Mesenchymal stem cell (in vitro differentiated cells and primary cell): Measurements from ENCODE around the gene TMEM208.

Experiments
- DNase-seq: peaks from one replicate; pipeline ENCODE4 v3.0.0-alpha.2; 2013
- H2AFZ ChIP-seq: one replicate; pipeline ENCODE4 v1.6.1; 2013; ENCODE audit warnings: low read depth, mild to moderate bottlenecking, control low read depth, inconsistent platforms, low read length, moderate library complexity
- H2AK5ac ChIP-seq: 2 replicates; pipeline ENCODE4 v1.6.1; 2013; ENCODE audit warnings: low read length, moderate library complexity, mild to moderate bottlenecking, inconsistent platforms; ENCODE audit not compliant: severe bottlenecking
- H2BK120ac ChIP-seq: one replicate; pipeline ENCODE4 v1.6.1; 2013; ENCODE audit warnings: low read depth, mild to moderate bottlenecking, inconsistent platforms, low read length, moderate library complexity
- H2BK12ac ChIP-seq, 2 experiments: one replicate each; pipeline ENCODE4 v1.6.1; 2013; ENCODE audit warnings: inconsistent platforms in 2 of 2, low read length in 2 of 2, mild to moderate bottlenecking in 2 of 2, moderate library complexity in 2 of 2, control low read depth in 1 of 2
- H2BK15ac ChIP-seq: one replicate; pipeline ENCODE4 v1.6.1; 2013; ENCODE audit warnings: mild to moderate bottlenecking, low read depth, inconsistent platforms; ENCODE audit not compliant: poor library complexity, severe bottlenecking
- H2BK5ac ChIP-seq: 2 replicates; pipeline ENCODE4 v1.6.1; 2013; ENCODE audit warnings: low read depth, mild to moderate bottlenecking, low read length, control low read depth, inconsistent platforms; ENCODE audit not compliant: poor library complexity, severe bottlenecking
- H3K14ac ChIP-seq, 2 experiments: one replicate each; pipeline ENCODE4 v1.6.1; 2013; ENCODE audit warnings: inconsistent platforms in 2 of 2, low read length in 2 of 2, control low read depth in 1 of 2, mild to moderate bottlenecking in 1 of 2, moderate library complexity in 1 of 2
- H3K18ac ChIP-seq, 2 experiments: one replicate each; pipeline ENCODE4 v1.6.1; 2013; ENCODE audit warnings: inconsistent platforms in 2 of 2, low read length in 2 of 2, control low read depth in 1 of 2, low read depth in 1 of 2, mild to moderate bottlenecking in 1 of 2
- H3K23ac ChIP-seq, 2 experiments: one replicate each; pipeline ENCODE4 v1.6.1; 2013; ENCODE audit warnings: inconsistent platforms in 2 of 2, low read length in 2 of 2, mild to moderate bottlenecking in 2 of 2, moderate library complexity in 2 of 2, control low read depth in 1 of 2
- H3K27ac ChIP-seq: 2 replicates; pipeline ENCODE4 v1.5.1; 2013; ENCODE audit warnings: mild to moderate bottlenecking, moderate library complexity, low read length, control low read depth, inconsistent platforms; ENCODE audit not compliant: poor library complexity, severe bottlenecking
- H3K27me3 ChIP-seq, 2 experiments: 2 replicates each; pipeline versions ENCODE4 v1.6.1 to v1.7.0; 2013; ENCODE audit warnings: low read length in 2 of 2, mild to moderate bottlenecking in 2 of 2, moderate library complexity in 2 of 2, control low read depth in 1 of 2, inconsistent platforms in 1 of 2; ENCODE audit not compliant: control insufficient read depth in 1 of 2, insufficient read depth in 1 of 2
- H3K36me3 ChIP-seq, 2 experiments: 2 replicates each; pipeline versions ENCODE4 v1.6.1 to v1.7.0; 2013; ENCODE audit warnings: low read length in 2 of 2, control low read depth in 1 of 2, inconsistent platforms in 1 of 2, low read depth in 1 of 2, mild to moderate bottlenecking in 1 of 2; ENCODE audit not compliant: insufficient read depth in 2 of 2, control insufficient read depth in 1 of 2
- H3K4ac ChIP-seq, 2 experiments: one replicate each; pipeline ENCODE4 v1.6.1; 2013; ENCODE audit warnings: inconsistent platforms in 2 of 2, low read length in 2 of 2, mild to moderate bottlenecking in 2 of 2, moderate library complexity in 2 of 2, control low read depth in 1 of 2, low read depth in 1 of 2
- H3K4me1 ChIP-seq: 2 replicates; pipeline ENCODE4 v1.6.1; 2013; ENCODE audit warnings: low read depth, low read length, control low read depth; ENCODE audit not compliant: control insufficient read depth, insufficient read depth
- H3K4me2 ChIP-seq: 2 replicates; pipeline ENCODE4 v1.6.1; 2013; ENCODE audit warnings: low read length, mild to moderate bottlenecking, inconsistent platforms; ENCODE audit not compliant: poor library complexity, severe bottlenecking
- H3K4me3 ChIP-seq, 2 experiments: 2 replicates each; pipeline versions ENCODE4 v1.5.1 to v1.7.0; 2013; ENCODE audit warnings: low read length in 2 of 2, mild to moderate bottlenecking in 2 of 2, control low read depth in 1 of 2, low read depth in 1 of 2; ENCODE audit not compliant: insufficient read depth in 1 of 2
- H3K79me1 ChIP-seq: replicated peaks from 2 replicates; pipeline ENCODE4 v1.6.1; 2013; ENCODE audit warnings: mild to moderate bottlenecking, control low read depth, low read length, inconsistent platforms; ENCODE audit not compliant: poor library complexity, severe bottlenecking
- H3K9ac ChIP-seq: 2 replicates; pipeline ENCODE4 v1.7.0; 2013; ENCODE audit warnings: mild to moderate bottlenecking, low read length, moderate library complexity
- H3K9me3 ChIP-seq: 2 replicates; pipeline ENCODE4 v1.7.0; 2013; ENCODE audit warnings: mild to moderate bottlenecking, low read length; ENCODE audit not compliant: control insufficient read depth
- H4K8ac ChIP-seq: one replicate; pipeline ENCODE4 v1.6.1; 2013; ENCODE audit warnings: inconsistent platforms, mild to moderate bottlenecking, low read length, moderate library complexity
- H4K91ac ChIP-seq: one replicate; pipeline ENCODE4 v1.6.1; 2013; ENCODE audit warnings: mild to moderate bottlenecking, low read length, inconsistent platforms
- WGBS: methylation state at CpG from one replicate; pipeline ENCODE4 v1.1.7; 2013; ENCODE audit warnings: mixed read lengths; 5-methylcytosine and 5-hydroxymethylcytosine counted together

Gene TMEM208

DNA sequence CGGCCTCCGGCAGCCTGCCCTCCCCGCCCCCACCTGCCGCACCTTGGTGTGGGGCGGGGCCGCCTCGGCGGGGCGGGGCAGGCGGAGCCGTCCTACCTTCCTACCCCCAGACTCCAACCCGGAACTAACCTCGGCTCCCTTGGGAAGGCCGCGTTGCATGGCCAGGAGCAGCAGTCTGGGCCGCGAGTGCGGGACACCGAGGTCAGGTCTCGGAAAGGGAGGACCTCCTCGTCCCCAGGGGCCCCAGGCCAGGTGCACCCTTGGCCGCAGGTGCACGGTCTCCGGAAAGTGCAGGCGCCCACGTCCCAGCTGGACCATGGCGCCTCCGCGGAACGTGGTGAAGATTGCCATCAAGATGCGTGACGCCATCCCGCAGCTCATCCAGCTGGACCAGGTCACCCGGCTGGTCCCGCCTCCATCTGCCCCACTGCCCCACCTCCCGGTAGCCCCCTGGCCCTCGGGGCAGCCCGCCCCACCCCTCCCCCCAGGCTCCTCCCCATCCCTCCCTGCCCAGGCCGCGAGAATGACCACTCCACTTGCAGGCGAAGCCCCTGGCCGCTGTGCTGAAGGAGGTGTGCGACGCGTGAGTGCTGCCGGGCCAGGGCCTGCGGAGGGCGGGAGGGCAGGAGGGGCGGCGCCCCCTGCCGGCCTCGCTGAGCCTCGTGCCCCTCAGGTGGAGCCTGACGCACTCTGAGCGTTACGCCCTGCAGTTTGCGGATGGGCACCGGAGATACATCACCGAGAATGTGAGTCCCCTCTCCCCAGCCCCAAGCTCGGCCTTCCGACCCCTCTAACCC lies 27.7 kb upstream of the TMEM208 start, which contains the start of gene ELMO3:
TSS of gene ELMO3 (plus strand) at position 121 of the 797 bp plus-strand sequence. CDS start at position 317, 196 bp downstream.
- Histone ChIP-seq H3K18ac (no peak within 1 kb of the TSS), H4K91ac (peak within 1 kb of the TSS; percentile 46), H3K4ac (peak within 1 kb of the TSS in 1 of 2 experiments; percentile 41), H3K36me3 (peaks cover 49 to 96% of the 10 kb centered on the region in 2 experiments), H3K14ac (no peak within 1 kb of the TSS), H2BK15ac (no peak within 1 kb of the TSS), H2AK5ac (no peak within 1 kb of the TSS), H3K79me1 (peaks cover 33% of the 10 kb centered on the region), H3K27me3 (no peaks in the 10 kb centered on the region), H3K9me3 (no peaks in the 10 kb centered on the region), H2BK120ac (no peak within 1 kb of the TSS), H2BK5ac (no peak within 1 kb of the TSS), H3K23ac (no peak within 1 kb of the TSS), H3K27ac (no peak within 1 kb of the TSS), H3K4me1 (peaks cover 20% of the 10 kb centered on the region), H2AFZ (no peak within 1 kb of the TSS), H3K4me3 (no peak within 1 kb of the TSS), H2BK12ac (no peak within 1 kb of the TSS), H3K4me2 (no peak within 1 kb of the TSS), H4K8ac (peak within 1 kb of the TSS; percentile 39), H3K9ac (peak within 1 kb of the TSS; percentile 25)
- WGBS: 58% methylated on average over 55 of the region's 61 CpGs
- DNase-seq: no peak

DNA sequence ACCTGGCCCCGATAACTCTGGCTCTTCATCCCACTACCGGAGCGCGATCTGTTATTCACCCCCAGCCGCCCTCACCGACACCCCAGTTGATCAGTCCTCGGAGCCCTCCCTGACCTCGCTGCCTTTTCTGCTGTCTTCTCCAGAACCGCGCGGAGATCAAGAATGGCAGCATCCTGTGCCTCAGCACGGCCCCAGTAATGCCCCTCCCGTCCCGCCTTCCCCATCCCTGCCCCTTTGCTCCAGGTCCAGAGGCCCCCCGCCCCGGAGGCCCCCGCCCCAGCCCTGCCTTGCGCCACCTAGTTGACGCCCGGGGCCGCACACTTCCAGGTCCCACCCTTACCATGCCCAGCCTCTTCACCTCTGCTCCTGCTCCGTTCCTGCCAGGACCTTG lies 27.1 kb upstream of the TMEM208 start:
- no peak overlapping the region for H2AK5ac ChIP-seq
- H3K36me3 ChIP-seq: peaks cover 43 to 96% of the 10 kb centered on the region in 2 experiments
- H3K79me1 ChIP-seq: peaks cover 27% of the 10 kb centered on the region
- H2BK12ac ChIP-seq: no peak overlapping the region
- no peak overlapping the region for H2AFZ ChIP-seq
- WGBS: 62% methylated on average over 16 of the region's 22 CpGs
- no peak for DNase-seq
- peak overlapping the region; percentile 29 for H4K8ac ChIP-seq
- no peak overlapping the region for H3K27ac ChIP-seq
- no peak overlapping the region for H3K14ac ChIP-seq
- H3K27me3 ChIP-seq: no peaks in the 10 kb centered on the region
- H3K9me3 ChIP-seq: no peaks in the 10 kb centered on the region
- no peak overlapping the region for H3K9ac ChIP-seq
- no peak overlapping the region for H2BK120ac ChIP-seq
- no peak overlapping the region for H3K18ac ChIP-seq
- H3K4me3 ChIP-seq: no peak overlapping the region
- H2BK15ac ChIP-seq: no peak overlapping the region
- H3K4me2 ChIP-seq: no peak overlapping the region
- H4K91ac ChIP-seq: no peak overlapping the region
- peaks cover 19% of the 10 kb centered on the region for H3K4me1 ChIP-seq
- H3K23ac ChIP-seq: no peak overlapping the region
- no peak overlapping the region for H2BK5ac ChIP-seq
- H3K4ac ChIP-seq: no peak overlapping the region

- Histone ChIP-seq H2BK15ac (no peak overlapping the region), H3K14ac (no peak overlapping the region), H3K9me3 (no peaks in the 10 kb centered on the region), H2AK5ac (no peak overlapping the region), H3K27me3 (no peaks in the 10 kb centered on the region), H4K91ac (peak overlapping the region; percentile 70), H4K8ac (no peak overlapping the region), H3K4me1 (peaks cover 19% of the 10 kb centered on the region), H3K4me2 (no peak overlapping the region), H2AFZ (no peak overlapping the region), H3K36me3 (peaks cover 36 to 90% of the 10 kb centered on the region in 2 experiments), H3K79me1 (peaks cover 23% of the 10 kb centered on the region), H3K27ac (no peak overlapping the region), H3K9ac (no peak overlapping the region), H2BK12ac (no peak overlapping the region), H2BK5ac (no peak overlapping the region), H3K4ac (no peak overlapping the region), H3K4me3 (no peak overlapping the region), H2BK120ac (no peak overlapping the region), H3K18ac (no peak overlapping the region), H3K23ac (no peak overlapping the region)
- DNase-seq: no peak
- WGBS: 98% methylated on average over 8 of the region's 8 CpGs
These were observed 26.4 kb upstream of the TMEM208 start for GRCh38 chr16:67200491-67200890.

- Histone ChIP-seq H3K27ac (no peak overlapping the region), H3K4me3 (no peak overlapping the region), H2BK15ac (no peak overlapping the region), H3K18ac (no peak overlapping the region), H3K79me1 (peaks cover 14% of the 10 kb centered on the region), H2BK5ac (no peak overlapping the region), H3K4me2 (no peak overlapping the region), H3K4ac (peak overlapping the region in 1 of 2 experiments; percentile 2), H3K4me1 (peaks cover 20% of the 10 kb centered on the region), H3K14ac (no peak overlapping the region), H3K9ac (no peak overlapping the region), H3K27me3 (no peaks in the 10 kb centered on the region), H2AK5ac (no peak overlapping the region), H3K36me3 (peaks cover 24 to 78% of the 10 kb centered on the region in 2 experiments), H3K9me3 (no peaks in the 10 kb centered on the region), H2AFZ (no peak overlapping the region), H4K91ac (no peak overlapping the region), H4K8ac (no peak overlapping the region), H2BK12ac (no peak overlapping the region), H2BK120ac (no peak overlapping the region), H3K23ac (no peak overlapping the region)
- 96% methylated on average over 39 of the region's 40 CpGs for WGBS
- no peak for DNase-seq
These were observed 25.3 kb upstream of the TMEM208 start for GRCh38 chr16:67201411-67202345.
